WI38 (cell line): ENCODE results near the gene CRIM1.

Experiments
- H3K4me3 ChIP-seq: 2 replicates; pipeline ENCODE4 v1.5.1; 2011; ENCODE audit warnings: low read depth, mild to moderate bottlenecking, control low read depth, low read length
- CTCF ChIP-seq: IDR thresholded peaks from 2 replicates; pipeline ENCODE4 v1.5.1; 2012; ENCODE audit warnings: low read depth, mild to moderate bottlenecking, control low read depth, low read length

The CRIM1 gene

GRCh38 chr2:36338124-36338826 lies 17.3 kb upstream of the CRIM1 start:
- no peak for TF ChIP-seq CTCF
- no peak overlapping the region for H3K4me3 ChIP-seq

DNA sequence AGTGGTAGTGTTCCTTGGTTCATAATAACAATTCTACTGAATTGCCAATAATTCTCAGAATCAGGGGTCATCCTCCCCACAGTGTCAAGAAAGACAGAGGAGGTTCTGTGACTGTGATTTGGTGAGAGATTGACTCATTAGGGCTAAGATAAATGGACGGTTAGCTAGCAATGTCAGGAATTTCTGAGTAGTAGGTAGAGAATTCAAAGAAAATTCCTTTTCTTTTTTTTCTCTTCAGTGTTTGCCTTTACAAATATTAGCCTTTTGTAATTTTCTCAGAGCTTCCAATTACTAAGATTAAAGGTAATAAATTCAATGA lies 16.8 kb upstream of the CRIM1 start:
- H3K4me3 ChIP-seq, result no peak overlapping the region
- no peak for TF ChIP-seq CTCF

- TF ChIP-seq CTCF, result no peak
- H3K4me3 ChIP-seq, result no peak overlapping the region
Measured at GRCh38 chr2:36339607-36340218, 15.9 kb upstream of the CRIM1 start.

- no peak for TF ChIP-seq CTCF
- no peak overlapping the region for H3K4me3 ChIP-seq
Measured at GRCh38 chr2:36343606-36344005, 12.0 kb upstream of the CRIM1 start.

- TF ChIP-seq CTCF, result no peak
- H3K4me3 ChIP-seq, result no peak overlapping the region
Measured at GRCh38 chr2:36348721-36349120, 6.9 kb upstream of the CRIM1 start.

DNA sequence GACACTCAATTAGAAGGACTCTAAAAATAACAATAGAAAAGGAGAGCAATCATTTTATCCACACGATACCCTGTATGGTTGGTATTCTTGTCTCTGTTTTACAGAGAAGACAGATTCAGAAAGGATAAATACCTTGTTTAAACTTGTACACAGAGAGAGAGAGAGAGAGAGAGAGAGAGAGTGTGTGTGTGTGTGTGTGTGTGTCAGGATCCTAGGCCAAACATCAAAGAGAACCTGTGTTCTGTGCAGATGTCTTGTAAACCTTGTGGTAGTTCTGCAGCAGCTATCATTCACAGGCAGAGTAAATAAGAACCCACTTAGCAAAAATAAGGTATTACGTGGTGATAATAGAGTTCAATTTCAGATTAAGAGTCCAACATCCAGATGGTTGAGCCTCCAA lies 4.3 kb upstream of the CRIM1 start:
- no peak overlapping the region for H3K4me3 ChIP-seq
- TF ChIP-seq CTCF, result no peak

- H3K4me3 ChIP-seq, result no peak overlapping the region
- peak; percentile 28; the same call in 1 of the 2 replicates for TF ChIP-seq CTCF
Measured at GRCh38 chr2:36351736-36352349, 3.7 kb upstream of the CRIM1 start.
